Liver (tissue), 9 donors: ENCODE data around the gene UGT1A7. TPM values are rescaled to one million over a fixed set of nuclear protein-coding genes. Genes with fewer than 3 reads are reported as not detected.

Experiments used
- DNase-seq: peaks from one replicate; pipeline ENCODE4 v3.0.0-alpha.2; 2017; ENCODE audit warnings: low spot score
- H3K27ac ChIP-seq, 2 donors: one replicate each; pipeline ENCODE4 v1.7.0; 2013; ENCODE audit warnings: inconsistent platforms in 2 of 2, low read length in 2 of 2, control low read depth in 1 of 2, low read depth in 1 of 2, mild to moderate bottlenecking in 1 of 2
- H3K27me3 ChIP-seq, 4 donors: one replicate each; pipeline versions ENCODE4 v1.6.1 to v1.7.0; 2013; ENCODE audit warnings: low read length in 3 of 4, inconsistent platforms in 1 of 4, mild to moderate bottlenecking in 1 of 4, moderate library complexity in 1 of 4; ENCODE audit not compliant: control insufficient read depth in 4 of 4, insufficient read depth in 4 of 4
- H3K36me3 ChIP-seq, 4 donors: one replicate each; pipeline versions ENCODE4 v1.6.1 to v1.7.0; 2013; ENCODE audit warnings: low read length in 3 of 4, mild to moderate bottlenecking in 3 of 4, low read depth in 1 of 4, moderate library complexity in 1 of 4; ENCODE audit not compliant: control insufficient read depth in 4 of 4, insufficient read depth in 3 of 4
- H3K4me1 ChIP-seq, 4 donors: one replicate each; pipeline versions ENCODE4 v1.6.1 to v1.7.0; 2013; ENCODE audit warnings: low read length in 3 of 4, mild to moderate bottlenecking in 3 of 4, moderate library complexity in 1 of 4; ENCODE audit not compliant: control insufficient read depth in 4 of 4, insufficient read depth in 4 of 4
- H3K4me3 ChIP-seq, 3 donors: one replicate each; pipeline versions ENCODE4 v1.6.1 to v1.7.0; 2013; ENCODE audit warnings: low read length in 3 of 3, control low read depth in 1 of 3, low read depth in 1 of 3, mild to moderate bottlenecking in 1 of 3
- H3K9ac ChIP-seq, 2 donors: one replicate each; pipeline ENCODE4 v1.7.0; 2013; ENCODE audit warnings: low read length in 2 of 2, mild to moderate bottlenecking in 2 of 2, moderate library complexity in 2 of 2, control low read depth in 1 of 2, low read depth in 1 of 2
- H3K9me3 ChIP-seq, 4 donors: one replicate each; pipeline versions ENCODE4 v1.6.1 to v1.7.0; 2013; ENCODE audit warnings: low read length in 3 of 4; ENCODE audit not compliant: control insufficient read depth in 4 of 4
- EGR1 ChIP-seq, 2 donors: IDR thresholded peaks; 2 replicates each; pipeline ENCODE4 v1.6.1; 2016 to 2018; ENCODE audit warnings: antibody characterized with exemption in 2 of 2, low read depth in 2 of 2
- FOXA1 ChIP-seq: IDR thresholded peaks from 2 replicates; pipeline ENCODE4 v1.6.1; 2016; ENCODE audit warnings: antibody characterized with exemption
- FOXA2 ChIP-seq: IDR thresholded peaks from 2 replicates; pipeline ENCODE4 v1.6.1; 2016; ENCODE audit warnings: antibody characterized with exemption
- GABPA ChIP-seq, 2 donors: IDR thresholded peaks in 1 of 2; conservative IDR thresholded peaks in 1 of 2; 2 replicates each; pipeline ENCODE4 v1.6.1; 2016; ENCODE audit warnings: antibody characterized with exemption in 2 of 2, mild to moderate bottlenecking in 1 of 2, moderate library complexity in 1 of 2
- HNF4A ChIP-seq, 2 donors: conservative IDR thresholded peaks; 2 replicates each; pipeline ENCODE4 v1.6.1; 2016; ENCODE audit warnings: antibody characterized with exemption in 2 of 2, mild to moderate bottlenecking in 2 of 2
- HNF4G ChIP-seq: IDR thresholded peaks from 2 replicates; pipeline ENCODE4 v1.6.1; 2016; ENCODE audit warnings: antibody characterized with exemption
- NR2F2 ChIP-seq: IDR thresholded peaks from 2 replicates; pipeline ENCODE4 v1.6.1; 2016; ENCODE audit warnings: antibody characterized with exemption
- RAD21 ChIP-seq, 2 donors: IDR thresholded peaks; 2 replicates each; pipeline ENCODE4 v1.6.1; 2016; ENCODE audit warnings: antibody characterized with exemption in 2 of 2, mild to moderate bottlenecking in 2 of 2
- RXRA ChIP-seq, 2 donors: IDR thresholded peaks; 2 replicates each; pipeline ENCODE4 v1.6.1; 2017 to 2018; ENCODE audit warnings: antibody characterized with exemption in 2 of 2, mild to moderate bottlenecking in 1 of 2
- SP1 ChIP-seq: IDR thresholded peaks from 2 replicates; pipeline ENCODE4 v1.6.1; 2018; ENCODE audit warnings: antibody characterized with exemption, mild to moderate bottlenecking
- YY1 ChIP-seq: IDR thresholded peaks from 2 replicates; pipeline ENCODE4 v1.6.1; 2016; ENCODE audit warnings: antibody characterized with exemption, mild to moderate bottlenecking
- WGBS: extraction: QIAGEN DNeasy Blood & Tissue Kit; methylation state at CpG from one replicate; pipeline ENCODE4 v1.1.7; 2013; 5-methylcytosine and 5-hydroxymethylcytosine counted together
- polyA plus RNA-seq, 2 donors: library from polyadenylated mRNA; stranded (reverse) in 1 of 2; unstranded in 1 of 2; fragments of 200-250 nt in 1 of 2; fragments of >200 nt in 1 of 2; fragmentation: Nextera tagmentation in 1 of 2; extraction: Ambion mirVana in 1 of 2; gene quantifications; one replicate each; pipeline versions ENCODE4 v1.2.1 to v1.2.3, GENCODE V29; 2013 to 2015
- total RNA-seq, 2 donors: library from RNA; depleted of rRNA; stranded (reverse); fragments of >200 nt; gene quantifications; one replicate each; pipeline ENCODE4 v1.2.3, GENCODE V29; 2014
- TF ChIP-seq, protein P1 (sequence below): IDR thresholded peaks from 2 replicates; pipeline ENCODE4 v1.6.1; 2016; ENCODE audit warnings: antibody characterized with exemption
- TF ChIP-seq, protein P2 (sequence below): IDR thresholded peaks from 2 replicates; pipeline ENCODE4 v1.6.1; 2016; ENCODE audit warnings: antibody characterized with exemption, mild to moderate bottlenecking
- TF ChIP-seq, protein P3 (sequence below): IDR thresholded peaks from 2 replicates; pipeline ENCODE4 v1.6.1; 2016; ENCODE audit warnings: antibody characterized with exemption
- donor health status: healthy.
- donor health status: healthy.
- donor health status: healthy.
- donor health status: healthy.
- donor health status: healthy.

The UGT1A7 gene
- total and polyA plus RNA-seq, 4 donors, result 0.02 to 2.2 (median 0.38) TPM; not detected in 1

DNA sequence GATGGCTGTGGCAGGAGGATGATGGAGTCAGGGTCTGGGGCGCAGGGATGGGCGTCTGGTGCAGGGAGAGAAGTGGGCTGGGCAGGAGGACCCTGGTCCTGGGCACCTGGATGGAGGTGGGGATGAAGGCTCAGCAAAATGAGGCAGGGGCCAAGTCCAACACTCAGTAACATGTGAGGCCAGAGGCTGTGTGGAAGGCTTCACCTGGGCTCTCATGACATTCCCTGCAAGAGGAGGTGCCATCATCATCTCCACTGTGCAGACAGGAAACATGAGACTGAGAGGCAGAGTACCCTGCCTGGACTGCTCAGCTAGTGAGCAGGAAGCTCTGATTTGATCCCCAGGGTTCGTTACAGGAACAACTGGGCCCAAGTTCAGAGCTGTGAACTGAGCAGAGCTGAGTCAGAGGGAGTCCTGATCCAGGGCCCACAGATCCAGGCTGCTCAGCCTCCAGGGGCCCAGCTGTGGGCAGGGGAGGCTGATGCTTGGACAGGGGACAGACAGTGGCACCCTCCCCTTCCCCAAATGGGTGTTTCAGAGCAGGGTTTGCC is 135.7 kb downstream of the UGT1A7 start:
- no peaks in the 10 kb centered on the region for H3K36me3 ChIP-seq
- peaks cover 2 to 21% (median 13%) of the 10 kb centered on the region in 4 donors for H3K4me1 ChIP-seq
- DNase-seq, result no peak
- 89% methylated on average over 3 of the region's 3 CpGs for WGBS
- TF ChIP-seq HNF4A (conservative IDR thresholded peaks at IDR 0.05), result no peak
- TF ChIP-seq FOXA1, result no peak
- TF ChIP-seq, protein P1, sequence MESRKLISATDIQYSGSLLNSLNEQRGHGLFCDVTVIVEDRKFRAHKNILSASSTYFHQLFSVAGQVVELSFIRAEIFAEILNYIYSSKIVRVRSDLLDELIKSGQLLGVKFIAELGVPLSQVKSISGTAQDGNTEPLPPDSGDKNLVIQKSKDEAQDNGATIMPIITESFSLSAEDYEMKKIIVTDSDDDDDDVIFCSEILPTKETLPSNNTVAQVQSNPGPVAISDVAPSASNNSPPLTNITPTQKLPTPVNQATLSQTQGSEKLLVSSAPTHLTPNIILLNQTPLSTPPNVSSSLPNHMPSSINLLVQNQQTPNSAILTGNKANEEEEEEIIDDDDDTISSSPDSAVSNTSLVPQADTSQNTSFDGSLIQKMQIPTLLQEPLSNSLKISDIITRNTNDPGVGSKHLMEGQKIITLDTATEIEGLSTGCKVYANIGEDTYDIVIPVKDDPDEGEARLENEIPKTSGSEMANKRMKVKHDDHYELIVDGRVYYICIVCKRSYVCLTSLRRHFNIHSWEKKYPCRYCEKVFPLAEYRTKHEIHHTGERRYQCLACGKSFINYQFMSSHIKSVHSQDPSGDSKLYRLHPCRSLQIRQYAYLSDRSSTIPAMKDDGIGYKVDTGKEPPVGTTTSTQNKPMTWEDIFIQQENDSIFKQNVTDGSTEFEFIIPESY, result no peak
- TF ChIP-seq HNF4G, result no peak
- TF ChIP-seq EGR1 (IDR thresholded peaks at IDR 0.05; ENCODE audit: low read depth in 2 of 2), result no peak
- TF ChIP-seq RXRA (IDR thresholded peaks at IDR 0.05), result no peak
- TF ChIP-seq NR2F2, result no peak
- no peaks in the 10 kb centered on the region for H3K27me3 ChIP-seq
- H3K4me3 ChIP-seq, result no peak overlapping the region
- no peak overlapping the region for H3K9ac ChIP-seq
- H3K27ac ChIP-seq, result peak overlapping the region; percentile 31 to 56
- H3K9me3 ChIP-seq, result no peaks in the 10 kb centered on the region

DNA sequence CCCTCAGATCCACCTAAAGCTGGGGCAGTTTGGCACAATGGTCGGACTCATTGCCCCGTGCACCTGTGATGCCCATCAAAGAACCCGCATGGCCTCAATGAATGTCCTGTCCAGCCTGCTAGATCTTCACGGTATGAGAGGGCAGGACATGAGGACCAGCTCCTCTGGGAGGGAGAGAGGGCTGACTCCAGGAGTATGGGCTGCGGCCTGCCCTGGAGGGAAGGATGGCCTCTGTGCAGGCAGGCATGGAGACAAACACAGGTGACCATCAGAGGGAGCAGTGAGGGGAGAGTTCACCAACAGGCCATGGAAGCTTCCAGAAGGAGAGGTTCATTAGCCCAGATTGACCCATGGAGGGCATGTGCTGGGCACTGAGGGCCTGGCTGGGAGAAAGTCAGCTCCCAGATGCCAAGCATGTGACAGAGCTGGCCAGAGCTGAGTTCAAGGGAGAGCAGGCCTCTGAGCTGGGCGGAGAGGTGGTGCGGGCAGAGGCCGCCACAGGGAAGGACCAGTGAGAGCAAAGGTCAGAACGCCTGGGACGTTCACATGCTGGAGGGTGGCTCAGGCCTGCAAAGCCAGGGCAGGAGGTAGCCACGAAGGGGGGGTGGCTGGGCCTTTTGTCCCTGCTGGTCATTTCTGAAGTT is 136.4 kb downstream of the UGT1A7 start:
- H3K27ac ChIP-seq, result peak overlapping the region; percentile 31 to 56
- H3K9ac ChIP-seq, result no peak overlapping the region
- no peak for DNase-seq
- peaks cover 6 to 28% (median 16%) of the 10 kb centered on the region in 4 donors for H3K4me1 ChIP-seq
- 58% methylated on average over 11 of the region's 11 CpGs for WGBS
- H3K36me3 ChIP-seq, result no peaks in the 10 kb centered on the region
- H3K27me3 ChIP-seq, result no peaks in the 10 kb centered on the region
- no peak for TF ChIP-seq FOXA1
- peak; percentile 69 to 84 for TF ChIP-seq HNF4A (conservative IDR thresholded peaks at IDR 0.05)
- TF ChIP-seq HNF4G, result peak; percentile 47
- no peak for TF ChIP-seq YY1
- TF ChIP-seq GABPA (IDR thresholded peaks at IDR 0.05 in 1 of 2, conservative IDR thresholded peaks at IDR 0.05 in 1 of 2), result no peak
- TF ChIP-seq, protein P2, sequence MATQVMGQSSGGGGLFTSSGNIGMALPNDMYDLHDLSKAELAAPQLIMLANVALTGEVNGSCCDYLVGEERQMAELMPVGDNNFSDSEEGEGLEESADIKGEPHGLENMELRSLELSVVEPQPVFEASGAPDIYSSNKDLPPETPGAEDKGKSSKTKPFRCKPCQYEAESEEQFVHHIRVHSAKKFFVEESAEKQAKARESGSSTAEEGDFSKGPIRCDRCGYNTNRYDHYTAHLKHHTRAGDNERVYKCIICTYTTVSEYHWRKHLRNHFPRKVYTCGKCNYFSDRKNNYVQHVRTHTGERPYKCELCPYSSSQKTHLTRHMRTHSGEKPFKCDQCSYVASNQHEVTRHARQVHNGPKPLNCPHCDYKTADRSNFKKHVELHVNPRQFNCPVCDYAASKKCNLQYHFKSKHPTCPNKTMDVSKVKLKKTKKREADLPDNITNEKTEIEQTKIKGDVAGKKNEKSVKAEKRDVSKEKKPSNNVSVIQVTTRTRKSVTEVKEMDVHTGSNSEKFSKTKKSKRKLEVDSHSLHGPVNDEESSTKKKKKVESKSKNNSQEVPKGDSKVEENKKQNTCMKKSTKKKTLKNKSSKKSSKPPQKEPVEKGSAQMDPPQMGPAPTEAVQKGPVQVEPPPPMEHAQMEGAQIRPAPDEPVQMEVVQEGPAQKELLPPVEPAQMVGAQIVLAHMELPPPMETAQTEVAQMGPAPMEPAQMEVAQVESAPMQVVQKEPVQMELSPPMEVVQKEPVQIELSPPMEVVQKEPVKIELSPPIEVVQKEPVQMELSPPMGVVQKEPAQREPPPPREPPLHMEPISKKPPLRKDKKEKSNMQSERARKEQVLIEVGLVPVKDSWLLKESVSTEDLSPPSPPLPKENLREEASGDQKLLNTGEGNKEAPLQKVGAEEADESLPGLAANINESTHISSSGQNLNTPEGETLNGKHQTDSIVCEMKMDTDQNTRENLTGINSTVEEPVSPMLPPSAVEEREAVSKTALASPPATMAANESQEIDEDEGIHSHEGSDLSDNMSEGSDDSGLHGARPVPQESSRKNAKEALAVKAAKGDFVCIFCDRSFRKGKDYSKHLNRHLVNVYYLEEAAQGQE, result no peak
- TF ChIP-seq, protein P3, sequence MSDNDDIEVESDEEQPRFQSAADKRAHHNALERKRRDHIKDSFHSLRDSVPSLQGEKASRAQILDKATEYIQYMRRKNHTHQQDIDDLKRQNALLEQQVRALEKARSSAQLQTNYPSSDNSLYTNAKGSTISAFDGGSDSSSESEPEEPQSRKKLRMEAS, result peak; percentile 46
- TF ChIP-seq EGR1 (IDR thresholded peaks at IDR 0.05; ENCODE audit: low read depth in 2 of 2), result no peak
- peak in 1 of 2 donors; percentile 22 for TF ChIP-seq RAD21 (IDR thresholded peaks at IDR 0.05)
- no peak for TF ChIP-seq FOXA2
- TF ChIP-seq RXRA (IDR thresholded peaks at IDR 0.05), result peak; percentile 98 to 99
- peak; percentile 75 for TF ChIP-seq SP1
- no peak overlapping the region for H3K4me3 ChIP-seq
- H3K9me3 ChIP-seq, result no peaks in the 10 kb centered on the region
